A549 treated with dexamethasone at 1 μM for 4 hours (cell line): ENCODE data around the gene PLPPR4. TPM values are rescaled to one million over a fixed set of nuclear protein-coding genes. Genes with fewer than 3 reads are reported as not detected.

ENCODE experiments used
- total RNA-seq: library from RNA; stranded (reverse); fragments of 200-300 nt; extraction: Qiagen RNA extraction; gene quantifications from 5 replicates; pipeline ENCODE4 v1.2.3, GENCODE V29; 2022

The PLPPR4 gene, protein sequence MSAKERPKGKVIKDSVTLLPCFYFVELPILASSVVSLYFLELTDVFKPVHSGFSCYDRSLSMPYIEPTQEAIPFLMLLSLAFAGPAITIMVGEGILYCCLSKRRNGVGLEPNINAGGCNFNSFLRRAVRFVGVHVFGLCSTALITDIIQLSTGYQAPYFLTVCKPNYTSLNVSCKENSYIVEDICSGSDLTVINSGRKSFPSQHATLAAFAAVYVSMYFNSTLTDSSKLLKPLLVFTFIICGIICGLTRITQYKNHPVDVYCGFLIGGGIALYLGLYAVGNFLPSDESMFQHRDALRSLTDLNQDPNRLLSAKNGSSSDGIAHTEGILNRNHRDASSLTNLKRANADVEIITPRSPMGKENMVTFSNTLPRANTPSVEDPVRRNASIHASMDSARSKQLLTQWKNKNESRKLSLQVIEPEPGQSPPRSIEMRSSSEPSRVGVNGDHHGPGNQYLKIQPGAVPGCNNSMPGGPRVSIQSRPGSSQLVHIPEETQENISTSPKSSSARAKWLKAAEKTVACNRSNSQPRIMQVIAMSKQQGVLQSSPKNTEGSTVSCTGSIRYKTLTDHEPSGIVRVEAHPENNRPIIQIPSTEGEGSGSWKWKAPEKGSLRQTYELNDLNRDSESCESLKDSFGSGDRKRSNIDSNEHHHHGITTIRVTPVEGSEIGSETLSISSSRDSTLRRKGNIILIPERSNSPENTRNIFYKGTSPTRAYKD
- total RNA-seq: 0.04 TPM in 1 of 5 replicates, not detected in the others

DNA sequence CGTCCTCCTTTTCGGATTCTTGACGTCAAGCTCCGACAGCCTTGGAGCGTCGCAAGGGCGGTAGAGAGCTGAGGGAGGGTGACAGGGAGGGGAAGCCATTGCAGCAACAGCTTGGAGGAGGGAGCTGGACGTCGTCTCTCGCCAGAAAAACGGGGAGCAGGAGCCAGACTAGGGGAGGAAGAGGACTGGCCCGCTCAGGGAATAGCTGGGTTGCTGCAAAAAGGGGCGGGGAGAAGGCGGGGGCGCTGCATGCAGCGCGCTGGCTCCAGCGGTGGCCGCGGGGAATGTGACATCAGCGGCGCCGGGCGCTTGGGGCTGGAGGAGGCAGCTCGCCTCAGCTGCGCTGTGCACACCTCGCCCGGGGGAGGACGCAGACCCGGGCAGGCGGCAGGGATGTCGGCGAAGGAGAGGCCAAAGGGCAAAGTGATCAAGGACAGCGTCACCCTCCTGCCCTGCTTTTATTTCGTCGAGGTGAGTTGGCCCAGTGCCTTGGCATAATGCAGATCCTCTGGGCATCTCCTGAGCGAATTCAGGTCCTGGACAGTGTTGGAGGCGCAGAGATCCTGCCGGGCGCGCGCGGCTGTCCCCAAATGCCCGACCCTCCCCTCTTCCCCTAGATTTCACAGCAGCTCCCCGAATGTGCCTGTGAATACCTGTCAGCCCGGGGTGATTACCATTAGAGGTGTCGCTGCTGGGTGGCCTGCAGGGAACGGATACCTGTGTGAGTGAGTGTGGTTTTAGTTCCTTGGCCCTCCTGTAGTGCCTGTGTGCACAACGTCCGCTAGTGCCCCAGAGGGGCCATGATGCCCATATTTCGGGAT, at the start of gene PLPPR4:
Gene PLPPR4 (plus strand): TSS at position 292 of the 821 bp plus-strand sequence. CDS start 102 bp downstream, at position 394.

